Hepatocyte (in vitro differentiated cells): ENCODE measurements around the gene SDHA.

ENCODE experiments used
- CTCF ChIP-seq: fragments of 200-600 bp; sonication (generic); IDR thresholded peaks from 2 replicates; pipeline ENCODE4 v1.5.1; 2016; ENCODE audit warnings: antibody characterized with exemption, mild to moderate bottlenecking; ENCODE audit not compliant: poor library complexity
- EZH2 ChIP-seq: fragments of 200-600 bp; sonication (generic); IDR thresholded peaks from 2 replicates; pipeline ENCODE4 v1.6.1; 2016; ENCODE audit warnings: antibody characterized with exemption, mild to moderate bottlenecking, borderline replicate concordance
- EZH2phosphoT487 ChIP-seq: fragments of 200-600 bp; sonication (generic); IDR thresholded peaks from one replicate; pipeline ENCODE4 v1.6.1; 2018; ENCODE audit warnings: antibody characterized with exemption, mild to moderate bottlenecking, low read depth, moderate library complexity; ENCODE audit not compliant: unreplicated experiment, severe bottlenecking

GRCh38 chr5:176296-176823 is 41.8 kb upstream of the SDHA start:
- no peak for TF ChIP-seq EZH2phosphoT487
- TF ChIP-seq CTCF = no peak
- no peak for TF ChIP-seq EZH2
